A172 (cell line): Measurements from ENCODE around the gene NRDE2. TPM values are rescaled to one million over a fixed set of nuclear protein-coding genes. Genes with fewer than 3 reads are reported as not detected.

ENCODE experiments used
- DNase-seq: peaks from one replicate; pipeline ENCODE4 v3.0.0-alpha.2; 2015; ENCODE audit warnings: low spot score
- total RNA-seq: library from RNA; depleted of rRNA; stranded (reverse); fragments of >200 nt; shearing (Covaris generic); gene quantifications from 2 replicates; pipeline ENCODE4 v1.2.3, GENCODE V29; 2014

Gene NRDE2
- total RNA-seq, 1 experiment from 2014 or later: 8.7 TPM

DNA sequence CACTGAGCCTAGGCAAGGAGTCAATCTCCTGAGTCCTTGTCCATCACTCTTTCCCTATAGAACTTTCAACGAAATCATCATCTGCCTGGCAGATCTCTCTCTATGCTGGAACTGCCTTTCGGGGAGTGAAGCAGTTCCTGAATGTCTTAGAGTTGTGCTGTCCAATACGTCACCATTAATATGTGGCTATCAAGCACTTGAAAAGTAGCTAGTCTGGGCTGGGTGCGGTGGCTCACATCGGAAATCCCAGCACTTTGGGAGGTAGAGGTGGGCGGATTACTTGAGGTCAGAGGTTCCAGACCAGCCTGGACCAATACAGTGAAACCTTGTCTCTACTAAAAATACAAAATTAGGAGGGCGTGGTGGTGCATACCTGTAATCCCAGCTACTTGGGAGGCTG lies 35.1 kb downstream of the NRDE2 start:
- DNase-seq: no peak

DNA sequence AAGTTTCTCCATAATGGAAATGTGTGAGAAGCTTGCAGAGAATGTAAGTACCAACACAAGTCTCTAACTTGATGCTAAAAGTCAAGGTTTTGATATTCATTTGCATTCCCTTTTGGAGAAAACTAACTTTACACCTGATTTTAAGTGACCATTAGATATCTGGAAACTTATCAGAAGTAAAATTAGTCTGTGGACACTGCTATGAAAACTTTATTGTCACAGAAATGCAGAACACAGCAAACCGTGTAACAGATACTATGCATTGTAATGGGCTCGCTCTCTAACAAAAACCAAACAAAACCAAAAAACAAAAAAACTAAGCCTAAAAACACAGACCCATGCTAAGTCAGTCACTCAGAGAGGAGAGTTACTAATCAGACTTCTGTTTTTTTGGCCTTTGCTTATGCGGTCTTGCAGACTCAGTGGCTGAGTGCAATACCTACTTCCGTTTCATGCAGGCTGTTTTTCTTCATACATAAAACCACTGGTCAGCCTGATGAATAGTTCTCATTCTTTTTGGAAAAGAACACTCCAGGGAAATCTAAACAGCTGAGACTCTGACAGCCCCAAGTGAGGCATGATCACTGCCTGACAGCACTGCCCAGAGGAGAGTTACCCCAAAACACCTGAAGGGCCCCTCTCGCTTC lies 35.7 kb downstream of the NRDE2 start:
- no peak for DNase-seq

DNA sequence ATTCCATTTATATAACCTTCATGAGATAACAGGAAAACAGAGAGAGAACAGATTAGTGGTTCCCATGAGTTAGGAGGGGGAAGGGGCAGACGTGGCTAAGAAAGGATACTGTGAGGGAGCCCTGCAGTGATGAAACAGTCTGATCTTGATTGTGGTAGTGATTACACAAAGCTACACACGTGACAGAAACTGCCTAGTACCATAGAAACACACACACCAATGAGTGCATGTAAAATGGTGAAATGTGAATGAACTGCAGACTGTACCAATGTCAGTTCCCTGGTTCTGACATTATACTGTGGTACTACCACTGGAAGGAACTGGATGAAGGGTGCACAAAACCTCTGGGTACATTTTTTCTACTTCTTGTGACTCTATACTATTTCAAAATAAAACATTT lies 36.9 kb downstream of the NRDE2 start:
- no peak for DNase-seq

DNA sequence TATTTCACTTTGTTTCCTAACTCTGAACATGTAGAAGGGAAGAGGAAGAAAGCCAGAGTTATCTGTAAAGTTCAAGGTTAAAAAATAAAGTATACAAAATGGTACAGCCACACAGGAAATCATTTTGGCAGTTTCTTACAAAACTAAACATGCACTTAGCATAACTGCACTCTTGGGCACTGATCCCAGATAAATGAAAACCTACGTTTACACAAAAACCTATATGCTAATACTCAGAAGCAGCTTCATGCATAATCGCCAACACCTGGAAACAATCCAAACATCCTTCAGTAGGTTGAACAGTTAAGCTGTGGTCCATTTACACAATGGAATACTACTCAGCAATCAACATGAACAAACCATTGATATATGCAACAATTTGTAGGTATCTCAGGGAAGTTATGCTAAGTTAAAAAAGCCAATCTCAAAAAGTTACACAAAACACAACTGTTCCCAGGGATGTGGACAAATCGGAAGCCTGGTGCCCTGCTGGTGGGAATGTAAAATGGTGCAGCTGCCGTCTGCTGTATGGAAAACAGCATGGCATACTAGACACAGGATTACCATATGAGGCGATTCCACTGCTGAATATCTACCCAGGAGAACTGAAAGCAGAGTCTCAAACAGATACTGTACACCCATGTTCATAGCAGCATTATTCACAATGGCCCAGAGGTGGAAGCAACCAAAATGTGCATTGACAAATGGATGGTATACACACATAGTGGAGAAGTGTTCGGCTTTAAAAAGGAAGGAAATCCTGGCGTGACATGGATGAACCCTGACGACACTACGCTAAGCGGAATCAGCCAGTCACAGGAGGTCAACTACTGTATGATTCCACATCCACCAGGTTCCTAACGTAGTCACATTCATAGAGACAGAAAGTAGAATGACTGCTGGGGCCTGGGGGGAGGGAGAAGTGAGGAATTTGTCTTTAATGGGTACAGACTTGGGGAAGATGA lies 37.7 kb downstream of the NRDE2 start:
- DNase-seq: no peak

DNA sequence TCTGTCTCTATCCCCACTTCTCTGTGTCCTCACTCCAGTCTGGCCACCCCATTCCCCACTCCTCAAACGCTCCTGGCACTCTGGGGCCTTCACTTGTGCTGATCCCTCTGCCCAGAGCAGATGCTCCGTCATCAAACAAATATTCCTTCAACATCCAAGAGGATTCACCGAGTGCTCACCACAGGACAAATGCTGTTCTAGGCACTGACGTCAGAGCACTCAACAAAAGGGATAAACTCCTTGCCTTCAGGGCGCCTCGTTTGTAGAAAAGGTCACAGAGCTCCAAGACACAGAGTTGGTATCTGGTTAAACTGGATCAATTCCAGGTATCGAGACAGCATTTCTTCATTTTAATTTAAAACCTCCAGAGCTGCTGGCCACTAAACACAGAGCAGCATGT lies 40.0 kb downstream of the NRDE2 start:
- no peak for DNase-seq

DNA sequence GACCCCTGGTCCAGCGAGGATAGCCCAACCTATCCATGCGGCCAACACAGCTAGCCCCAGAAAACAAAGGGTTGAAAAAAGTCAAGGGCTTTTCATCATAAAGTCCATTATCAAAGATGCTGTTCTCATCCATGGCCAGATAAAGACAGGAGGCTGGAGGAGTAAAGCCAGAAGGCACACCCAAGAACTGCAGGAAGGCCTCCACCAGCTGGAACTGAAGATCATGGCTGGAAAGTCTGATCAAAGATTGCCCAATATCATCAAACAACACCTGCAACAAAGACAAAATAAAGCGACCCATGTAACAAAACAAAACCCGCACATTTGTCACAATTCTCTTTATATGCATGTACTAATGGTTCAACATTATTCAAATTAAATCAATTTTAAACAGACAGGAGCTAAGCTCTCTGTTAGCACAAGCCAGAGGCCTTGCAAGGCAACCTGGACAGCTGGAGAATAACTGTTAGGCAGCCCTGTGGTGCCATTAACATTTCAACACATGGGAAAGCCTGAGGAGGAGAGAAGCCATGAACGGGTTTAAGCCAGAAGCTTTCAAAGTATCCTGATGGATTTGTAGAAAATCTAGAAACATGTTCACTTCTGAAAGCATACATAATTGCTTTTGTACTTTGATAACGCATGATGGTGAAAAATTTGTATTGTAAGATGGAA lies 41.3 kb downstream of the NRDE2 start:
- DNase-seq: no peak

DNA sequence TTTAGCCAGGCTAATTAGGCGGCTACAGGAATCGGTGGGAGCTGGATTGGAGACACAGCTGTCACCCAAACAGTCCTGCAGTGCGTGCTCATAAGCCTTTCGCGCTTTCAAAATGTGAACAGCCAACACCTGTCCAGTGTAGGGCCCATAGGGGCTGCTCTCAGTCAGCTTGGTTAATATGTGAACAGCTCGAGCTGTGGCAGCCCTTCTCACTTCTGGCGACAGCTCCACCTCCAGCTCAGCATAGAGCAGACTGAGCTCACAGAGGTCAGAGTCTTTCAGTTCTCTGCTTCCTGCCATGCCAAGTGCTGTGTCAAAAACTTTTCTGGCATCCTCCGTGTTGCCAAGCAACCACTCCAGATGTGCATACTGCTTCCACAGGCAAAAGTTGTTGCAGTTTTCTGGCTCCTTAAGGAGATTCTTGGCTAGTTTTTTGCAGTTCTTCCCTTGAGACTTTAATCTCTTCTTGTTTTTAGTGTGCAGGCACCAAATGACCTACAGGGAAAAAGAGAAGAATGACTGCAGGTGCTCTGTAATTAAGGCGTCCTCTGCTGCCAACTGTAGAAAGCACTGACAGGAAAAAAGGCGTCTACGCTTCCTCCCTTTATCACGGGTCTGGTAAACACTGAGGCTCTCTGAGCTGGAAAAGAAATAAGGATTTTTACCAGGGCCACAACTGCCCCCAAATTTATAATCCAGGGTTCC lies 42.9 kb downstream of the NRDE2 start:
- no peak for DNase-seq

DNA sequence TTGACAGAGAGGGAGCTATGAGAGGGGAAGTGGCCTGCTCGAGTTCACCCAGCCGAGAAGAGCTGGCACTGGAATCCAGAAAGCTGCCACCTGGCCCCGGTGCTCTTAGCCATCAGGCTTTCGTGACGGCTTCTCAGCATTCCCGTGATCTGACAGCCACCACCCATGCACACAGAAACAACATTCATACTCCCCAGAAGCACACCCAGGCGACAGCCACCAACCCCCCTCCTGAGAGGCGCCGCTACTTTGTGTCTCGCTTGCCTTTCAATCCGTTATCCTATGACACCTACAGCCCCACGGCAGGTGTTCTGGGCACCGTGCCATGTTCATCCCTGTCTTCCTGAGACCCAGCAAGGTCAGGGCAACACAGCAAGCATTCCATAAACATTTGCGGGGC lies 44.0 kb downstream of the NRDE2 start:
- DNase-seq: no peak

DNA sequence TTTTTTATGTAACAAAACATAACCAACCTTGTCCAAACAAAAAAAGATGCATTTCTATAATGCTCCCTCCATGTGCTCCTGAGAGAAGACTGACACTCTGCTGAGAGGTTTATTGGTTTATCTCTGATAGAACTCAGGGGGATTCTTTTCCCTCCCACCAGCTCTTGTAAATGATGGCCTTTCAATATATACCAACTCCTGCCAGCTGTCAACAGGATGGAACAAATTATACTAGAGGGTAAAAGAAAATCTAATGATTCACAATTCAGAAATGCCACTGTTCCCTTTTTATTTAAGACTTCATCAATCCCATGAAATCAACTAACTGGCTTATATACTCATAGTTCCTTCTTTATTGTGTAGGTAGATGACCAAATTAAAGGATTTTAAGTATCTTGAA lies 50.0 kb downstream of the NRDE2 start:
- no peak for DNase-seq

DNA sequence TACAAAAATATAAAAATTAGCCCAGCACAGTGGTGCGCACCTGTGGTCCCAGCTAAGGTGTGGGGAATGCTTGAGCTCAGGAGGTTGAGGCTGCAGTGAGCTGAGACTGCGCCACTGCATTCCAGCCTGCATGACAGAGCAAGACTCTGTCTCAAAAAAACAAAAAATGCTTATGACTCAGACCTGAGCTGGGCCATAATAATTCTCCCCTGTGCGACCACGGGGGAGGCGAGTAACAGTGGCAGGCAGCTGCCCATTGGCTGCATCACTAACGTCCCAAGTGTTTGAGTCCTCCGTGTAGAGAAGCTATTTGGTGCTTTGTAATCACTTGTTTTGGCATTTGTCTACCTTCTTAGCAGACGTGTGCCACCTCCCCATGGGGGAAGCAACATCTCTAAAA lies 50.5 kb downstream of the NRDE2 start:
- DNase-seq: peak; percentile 91

DNA sequence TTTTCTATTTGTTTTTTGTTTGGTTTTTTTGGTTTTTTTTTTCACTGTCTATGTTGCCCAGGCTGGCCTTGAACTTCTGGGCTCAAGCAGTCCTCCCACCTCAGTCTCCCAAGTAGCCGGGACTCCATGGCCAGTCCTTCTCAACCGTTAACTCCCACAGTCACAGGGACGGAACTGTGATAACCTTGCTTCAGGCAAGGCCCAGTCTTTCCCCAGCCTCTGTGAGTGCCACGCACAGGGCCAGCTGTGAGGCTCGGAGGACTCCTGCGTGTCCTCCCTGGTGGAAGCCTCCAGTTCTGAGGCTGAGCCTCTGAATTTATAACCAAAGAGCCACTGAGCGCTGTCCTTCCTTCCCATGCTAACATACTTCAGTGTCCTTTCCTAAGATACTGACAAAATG lies 51.6 kb downstream of the NRDE2 start:
- DNase-seq: no peak

DNA sequence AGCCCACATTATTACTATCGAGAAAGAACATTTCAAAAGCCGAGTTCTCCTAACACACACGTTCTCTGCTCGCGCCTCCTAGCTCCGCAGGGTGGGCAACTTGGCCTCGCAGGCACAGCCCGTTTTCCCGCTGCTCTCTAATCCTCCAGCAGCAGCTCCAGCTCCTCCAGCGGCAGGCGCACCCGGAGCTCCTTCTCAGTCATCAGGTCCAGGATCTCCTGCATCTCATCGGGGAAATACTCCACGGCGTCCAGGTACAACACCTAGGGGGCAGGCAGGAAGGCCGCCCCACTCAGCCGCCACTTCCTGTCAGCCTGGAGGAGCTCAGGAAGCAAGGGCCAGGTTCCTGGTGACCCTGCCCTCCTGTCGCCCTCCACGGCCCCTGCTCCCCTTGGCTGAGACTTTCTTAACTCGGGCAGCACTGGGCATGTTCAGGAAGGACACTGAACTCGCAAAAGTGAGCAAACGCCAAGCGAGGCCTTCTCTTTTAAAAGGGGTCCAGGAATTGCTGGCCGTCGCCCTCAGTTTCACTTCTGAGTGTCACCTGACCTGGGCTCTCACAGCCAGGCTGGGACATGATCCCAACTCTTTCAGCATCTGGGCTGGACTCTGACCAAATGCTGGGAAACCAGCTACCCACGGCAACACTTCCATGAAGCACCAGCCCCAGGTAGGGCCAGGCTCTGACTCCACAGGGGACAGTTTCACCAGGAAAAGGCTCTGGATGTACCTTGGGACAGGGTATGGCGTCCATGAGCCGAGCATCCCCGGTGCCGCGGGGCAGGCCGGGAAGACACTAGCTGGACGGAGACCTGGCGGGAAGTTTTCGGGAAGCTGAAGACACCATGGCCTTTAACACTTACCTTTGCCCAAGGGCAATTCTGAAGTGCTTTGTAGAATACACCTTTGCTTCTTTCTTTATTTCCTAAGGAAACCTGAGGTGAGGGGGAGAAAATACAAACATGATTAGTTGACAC lies 53.3 kb downstream of the NRDE2 start:
- no peak for DNase-seq

DNA sequence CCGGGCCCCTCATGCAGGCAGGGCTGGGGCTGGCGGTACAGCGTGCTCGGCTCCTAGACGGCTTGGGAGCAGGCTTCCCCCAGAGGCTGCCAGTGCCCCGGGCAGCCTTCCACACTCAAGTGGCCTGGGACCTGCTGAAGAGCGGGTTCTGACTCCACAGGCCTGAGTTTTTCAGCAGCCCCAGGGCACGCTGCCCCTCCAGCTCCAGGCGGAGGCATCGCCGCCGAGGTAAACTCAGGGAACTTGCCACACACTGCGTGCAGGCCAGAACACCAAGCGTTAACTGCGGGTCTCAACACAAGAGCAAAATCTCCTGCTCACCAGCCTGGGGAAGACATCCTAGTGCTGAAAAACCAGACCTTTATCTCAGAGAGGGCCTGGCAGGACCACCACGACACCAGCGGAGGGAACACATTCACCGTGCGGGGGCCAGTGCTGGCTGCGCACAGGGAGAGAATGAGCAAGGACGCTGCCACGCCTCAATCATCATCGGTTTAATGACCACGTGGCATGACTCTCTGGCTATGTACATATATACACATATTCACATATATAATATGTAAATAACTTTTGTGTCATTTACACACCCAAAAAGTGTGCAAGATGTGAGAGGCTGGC lies 54.1 kb downstream of the NRDE2 start:
- no peak for DNase-seq

DNA sequence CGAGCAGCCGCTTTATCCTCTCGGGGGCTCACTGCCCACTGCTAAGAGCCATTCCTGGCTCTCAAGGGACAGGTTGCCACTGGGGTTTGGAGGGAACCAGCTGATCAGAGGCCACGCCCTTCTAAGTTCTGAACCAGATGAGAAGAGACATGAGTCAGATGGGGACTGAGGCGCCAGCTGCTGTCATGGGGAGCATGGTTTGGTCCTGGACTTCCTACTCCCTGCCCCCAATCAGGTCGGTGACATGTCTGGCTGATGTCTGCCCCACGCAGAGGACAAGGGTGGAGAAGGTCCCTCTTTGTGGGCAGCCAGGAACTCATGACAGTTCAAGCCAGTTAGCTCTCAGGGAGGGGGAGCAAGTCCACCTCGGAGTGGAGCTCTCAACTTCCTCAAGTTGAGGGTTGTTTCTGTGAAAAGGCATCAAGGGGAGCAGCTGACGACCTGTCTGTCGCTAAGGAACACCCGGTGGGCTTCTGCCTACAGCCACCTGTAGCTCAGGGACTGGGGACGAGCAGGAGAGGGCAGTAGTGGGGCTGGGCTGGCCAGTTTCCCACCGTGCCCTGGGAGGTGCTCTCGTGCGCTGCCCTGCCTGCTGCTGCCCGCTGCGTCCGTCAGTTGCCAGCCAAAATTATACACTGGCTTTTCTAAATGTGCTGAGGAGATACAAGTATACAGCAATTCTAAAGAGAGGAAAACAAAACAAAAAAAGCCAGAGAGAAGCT lies 54.9 kb downstream of the NRDE2 start:
- DNase-seq: peak; percentile 83

DNA sequence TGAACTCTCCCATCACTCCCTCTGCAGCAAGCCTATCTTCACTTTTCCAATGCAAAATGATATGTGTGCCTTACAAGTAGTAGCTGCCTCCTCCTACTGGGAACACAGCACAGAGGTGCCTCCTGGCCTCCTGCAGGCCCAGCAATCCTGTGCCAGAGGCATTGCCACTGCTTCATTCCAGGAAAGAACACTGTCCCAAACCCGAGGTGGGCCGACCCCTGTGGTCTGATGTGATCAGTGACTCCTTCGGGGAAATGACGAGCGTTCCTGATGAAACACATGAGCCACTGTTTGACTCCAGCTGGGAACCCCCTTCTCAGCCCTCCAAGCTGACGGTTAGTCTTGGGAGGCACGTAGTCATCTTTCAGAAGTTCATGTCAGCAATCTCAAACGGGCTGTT lies 55.9 kb downstream of the NRDE2 start:
- peak; percentile 53 for DNase-seq

DNA sequence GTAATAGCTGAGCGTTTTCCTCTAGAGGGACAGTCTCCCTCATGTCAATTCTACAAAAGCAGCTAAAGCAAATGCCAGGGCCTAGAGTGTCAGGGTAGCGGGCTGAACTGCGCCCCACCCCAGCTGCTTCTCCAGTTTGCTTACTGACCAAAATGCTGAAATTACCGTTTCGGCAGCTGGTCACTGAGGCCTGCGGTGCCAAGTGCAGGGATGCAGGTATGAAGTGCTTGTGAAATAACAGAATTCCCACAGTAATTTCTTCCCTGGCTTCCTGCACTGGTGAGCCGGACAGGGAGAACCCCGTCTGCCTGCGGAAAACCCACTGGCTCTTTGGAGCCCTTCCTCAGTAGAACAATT lies 56.3 kb downstream of the NRDE2 start:
- DNase-seq: no peak

DNA sequence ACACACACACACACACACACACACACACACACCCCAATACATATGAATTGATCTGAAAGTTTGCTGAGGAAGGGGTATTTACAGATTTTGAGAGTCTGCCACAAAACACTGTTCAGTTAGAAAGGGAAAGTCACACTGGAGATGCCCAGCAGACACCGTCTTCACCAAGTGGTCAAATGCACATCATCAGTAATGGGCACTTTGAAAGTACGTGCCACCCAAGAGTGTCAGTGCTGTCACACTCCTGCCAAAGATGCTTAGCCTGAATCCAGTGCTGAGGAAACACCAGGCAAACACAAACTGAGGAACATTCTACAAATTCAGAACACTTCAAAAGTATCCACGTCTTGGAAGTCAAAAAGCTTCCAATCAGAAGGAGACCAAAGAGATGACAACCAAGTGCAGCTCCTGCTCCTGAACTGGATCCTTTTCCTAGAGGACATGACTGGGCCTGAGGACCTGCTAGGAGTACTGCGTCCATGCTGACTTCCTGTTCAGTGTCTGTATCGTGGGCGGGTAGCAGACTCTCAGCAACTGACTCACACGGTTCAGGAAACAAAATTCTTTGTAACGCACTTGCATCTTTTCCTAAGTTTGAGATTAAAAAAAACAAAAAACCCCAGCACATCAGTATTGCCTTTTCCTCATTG lies 56.8 kb downstream of the NRDE2 start:
- peak; percentile 59 for DNase-seq

DNA sequence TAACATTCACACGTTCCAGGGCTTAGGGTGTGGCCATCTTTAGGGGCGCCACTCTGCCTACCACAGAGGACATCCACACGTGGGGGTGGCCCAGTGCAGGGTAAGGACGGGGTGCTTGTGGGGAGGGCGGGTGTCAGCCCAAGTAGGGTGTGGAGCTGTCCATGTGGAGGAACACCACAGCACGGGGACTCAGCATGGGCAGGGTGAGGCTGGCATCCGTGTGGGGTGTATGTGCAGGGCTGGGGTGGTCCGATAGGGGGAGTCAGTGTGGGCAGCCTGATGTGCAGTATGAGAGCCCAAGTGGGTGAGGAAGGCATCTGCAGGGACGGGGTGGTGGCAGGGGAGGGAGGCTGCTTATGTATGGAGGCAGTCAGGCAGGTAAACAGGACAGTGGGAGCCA lies 57.7 kb downstream of the NRDE2 start:
- DNase-seq: no peak

DNA sequence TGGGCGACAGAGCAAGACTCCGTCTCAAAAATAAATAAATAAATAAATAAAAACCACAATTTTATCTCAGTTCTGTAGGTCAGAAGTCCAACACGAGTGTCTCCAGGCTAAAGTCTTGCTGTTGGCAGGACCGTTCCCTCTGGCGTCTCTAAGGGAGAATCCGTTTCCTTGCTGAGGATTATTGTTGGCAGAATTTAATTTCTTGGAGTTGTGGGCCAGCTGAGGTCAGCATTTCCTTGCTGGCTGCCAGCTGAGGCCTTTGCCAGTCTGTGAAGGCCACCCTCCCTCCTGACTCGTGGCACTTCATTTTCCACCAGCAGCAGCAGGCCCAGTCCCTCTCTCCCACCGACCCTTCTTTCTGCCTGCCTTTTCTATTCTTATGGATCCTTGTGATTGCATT lies 58.2 kb downstream of the NRDE2 start:
- DNase-seq: no peak
